Measurements from ENCODE around the gene SLC30A2. TPM values are rescaled to one million over a fixed set of nuclear protein-coding genes. Genes with fewer than 3 reads are reported as not detected.

The SLC30A2 gene
- total RNA-seq, 2 donors from 2014 or later, result 0.22 to 0.63 TPM

DNA sequence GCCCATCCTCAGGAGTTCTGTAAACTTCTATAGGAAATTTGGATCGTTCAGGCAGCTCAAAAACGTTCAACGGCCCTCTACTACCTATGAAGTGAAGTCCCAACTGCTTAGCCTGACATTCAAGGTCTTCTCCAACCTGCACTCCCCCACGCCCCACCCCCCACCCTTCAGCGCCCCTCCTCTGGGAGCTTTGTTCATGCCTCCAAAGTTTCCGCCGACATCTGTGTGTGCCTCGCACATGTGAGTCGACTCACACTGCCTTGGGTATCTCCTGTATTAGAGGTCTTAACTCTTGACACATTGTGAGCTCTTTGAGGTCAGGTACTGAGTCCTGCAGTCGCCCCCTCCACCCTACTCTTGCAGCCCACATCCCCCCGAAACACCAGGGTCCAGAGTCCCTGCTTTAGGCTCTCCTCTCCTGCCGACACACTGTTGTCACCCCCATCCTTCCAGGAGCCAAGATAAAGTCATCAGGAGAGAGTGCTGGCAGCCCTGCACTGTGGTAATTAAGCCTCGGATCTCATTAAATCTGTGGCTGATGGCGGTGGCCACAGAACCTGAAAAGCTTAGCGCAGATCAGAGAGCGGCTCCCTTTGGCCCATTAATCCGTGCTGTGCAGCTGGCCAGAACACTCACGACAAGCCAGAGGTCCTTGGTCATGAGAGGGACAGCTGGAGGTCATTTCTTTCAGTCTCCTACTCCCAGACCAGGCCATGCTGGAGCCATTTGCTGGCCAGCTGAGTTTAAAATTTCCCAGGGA is 46.7 kb downstream of the SLC30A2 start:
- Histone ChIP-seq H3K27ac (no peak overlapping the region), H3K36me3 (no peaks in the 10 kb centered on the region)
- TF ChIP-seq, protein P1, sequence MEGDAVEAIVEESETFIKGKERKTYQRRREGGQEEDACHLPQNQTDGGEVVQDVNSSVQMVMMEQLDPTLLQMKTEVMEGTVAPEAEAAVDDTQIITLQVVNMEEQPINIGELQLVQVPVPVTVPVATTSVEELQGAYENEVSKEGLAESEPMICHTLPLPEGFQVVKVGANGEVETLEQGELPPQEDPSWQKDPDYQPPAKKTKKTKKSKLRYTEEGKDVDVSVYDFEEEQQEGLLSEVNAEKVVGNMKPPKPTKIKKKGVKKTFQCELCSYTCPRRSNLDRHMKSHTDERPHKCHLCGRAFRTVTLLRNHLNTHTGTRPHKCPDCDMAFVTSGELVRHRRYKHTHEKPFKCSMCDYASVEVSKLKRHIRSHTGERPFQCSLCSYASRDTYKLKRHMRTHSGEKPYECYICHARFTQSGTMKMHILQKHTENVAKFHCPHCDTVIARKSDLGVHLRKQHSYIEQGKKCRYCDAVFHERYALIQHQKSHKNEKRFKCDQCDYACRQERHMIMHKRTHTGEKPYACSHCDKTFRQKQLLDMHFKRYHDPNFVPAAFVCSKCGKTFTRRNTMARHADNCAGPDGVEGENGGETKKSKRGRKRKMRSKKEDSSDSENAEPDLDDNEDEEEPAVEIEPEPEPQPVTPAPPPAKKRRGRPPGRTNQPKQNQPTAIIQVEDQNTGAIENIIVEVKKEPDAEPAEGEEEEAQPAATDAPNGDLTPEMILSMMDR (IDR thresholded peaks at IDR 0.05), result no peak

DNA sequence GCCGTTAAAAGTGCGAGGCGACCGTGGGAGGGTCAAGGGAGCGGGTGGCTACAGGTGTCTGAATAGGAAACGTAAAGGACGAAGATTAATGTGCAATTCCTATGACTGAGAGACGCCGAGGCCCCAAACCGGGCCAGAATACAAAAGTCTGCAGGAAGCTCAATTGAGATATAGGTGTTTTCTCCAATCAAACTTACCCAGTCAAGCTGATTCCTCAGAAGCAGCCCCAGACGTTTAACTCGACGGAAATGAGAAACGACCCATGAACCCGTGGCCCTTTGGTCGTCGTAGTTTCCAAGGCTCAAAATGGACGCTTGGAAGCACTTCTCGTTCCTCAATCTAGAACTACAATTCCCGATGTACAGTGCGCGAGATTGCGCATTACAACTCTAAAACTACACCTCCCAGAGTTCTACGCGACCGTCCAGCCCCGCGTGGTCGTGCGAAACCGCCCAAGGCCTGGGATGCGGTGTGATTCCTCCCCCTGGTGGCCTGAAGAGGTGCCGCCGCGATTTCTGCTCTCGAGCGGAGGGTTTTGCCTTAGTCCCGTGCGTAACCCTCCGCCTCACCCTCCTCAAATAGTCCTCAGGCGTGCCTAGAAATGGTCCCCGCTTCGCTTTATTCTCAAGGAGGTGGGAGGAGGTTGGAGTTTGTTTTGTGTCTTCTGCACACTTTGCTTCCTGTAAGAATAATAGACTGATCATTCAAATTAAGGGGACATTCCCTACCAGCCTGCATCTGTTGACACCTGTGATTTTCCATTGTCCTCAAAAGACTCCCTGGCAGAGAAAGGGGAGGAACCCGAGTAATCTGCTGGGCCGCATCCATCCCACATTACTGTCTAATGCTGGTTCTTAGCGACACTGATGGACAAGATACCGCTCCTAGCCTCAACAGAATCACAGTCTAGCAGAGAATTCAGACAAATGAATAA is 47.8 kb downstream of the SLC30A2 start, which contains the start of gene PAFAH2:
PAFAH2 (minus strand) TSS at position 236 of the 934 bp plus-strand sequence. CDS start 7,247 bp downstream, outside the sequence.
- peak within 1 kb of the TSS; percentile 85 to 86 for H3K27ac ChIP-seq
- peak within 1 kb of the TSS; percentile 73 to 75 for H3K4me3 ChIP-seq
- TF ChIP-seq, protein P1 (IDR thresholded peaks at IDR 0.05), result peak; percentile 90 to 98
- H3K4me1 ChIP-seq, result peaks cover 0 to 21% of the 10 kb centered on the region in 2 donors
- no peaks in the 10 kb centered on the region for H3K27me3 ChIP-seq
- H3K36me3 ChIP-seq, result no peaks in the 10 kb centered on the region
- DNase-seq (ENCODE audit: low spot score), result peak; percentile 97
- no peaks in the 10 kb centered on the region for H3K9me3 ChIP-seq

More for the DNA sequence above, 46.7 kb downstream of the SLC30A2 start:
- no peak for DNase-seq (ENCODE audit: low spot score)
- no peak overlapping the region for H3K4me3 ChIP-seq
- H3K9me3 ChIP-seq, result no peaks in the 10 kb centered on the region
- peaks cover 0 to 21% of the 10 kb centered on the region in 2 donors for H3K4me1 ChIP-seq
- no peaks in the 10 kb centered on the region for H3K27me3 ChIP-seq

DNA sequence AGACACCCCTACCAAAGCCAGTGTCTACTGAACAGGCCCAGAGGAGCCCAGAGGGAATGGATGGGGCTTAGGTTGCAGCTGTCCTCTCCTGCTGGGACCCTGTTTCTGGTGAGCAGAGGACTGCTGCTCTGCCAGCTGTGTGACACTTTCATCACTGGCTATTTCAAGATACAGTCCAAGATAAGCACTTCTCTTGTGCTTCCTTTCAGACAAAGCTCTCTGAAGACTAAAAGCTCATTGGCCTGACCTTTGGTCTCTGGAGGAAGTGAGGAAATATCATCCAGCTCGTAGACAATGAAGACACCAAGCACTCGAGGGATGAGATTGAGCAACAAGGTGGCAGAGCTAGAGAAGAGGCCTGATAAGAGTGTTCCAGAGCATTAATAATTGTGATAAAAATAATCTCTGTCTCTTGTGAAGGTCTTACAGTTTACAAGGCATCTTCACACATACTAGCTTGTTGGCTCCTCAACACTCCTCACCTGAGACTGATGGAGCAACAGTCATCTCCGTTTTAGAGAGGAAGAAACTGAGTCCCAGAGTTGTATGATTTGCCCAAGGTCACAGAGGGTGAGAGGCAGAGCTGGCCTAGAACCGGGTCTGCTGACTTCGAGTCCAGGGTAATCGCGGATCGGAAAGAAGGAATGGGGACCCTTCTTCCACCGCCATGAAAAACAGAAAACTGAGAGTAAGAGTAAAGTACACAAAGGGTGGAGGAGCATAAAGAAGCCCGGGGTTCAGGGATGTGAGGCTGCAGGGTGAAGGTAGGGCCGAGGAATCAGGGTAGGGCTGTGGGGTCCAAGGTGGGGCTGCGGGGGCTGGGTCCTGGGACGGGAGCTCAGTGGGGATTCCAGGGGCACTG is 48.7 kb downstream of the SLC30A2 start:
- Histone ChIP-seq H3K27ac (peak overlapping the region; percentile 85 to 86), H3K36me3 (no peaks in the 10 kb centered on the region), H3K27me3 (no peaks in the 10 kb centered on the region), H3K9me3 (no peaks in the 10 kb centered on the region), H3K4me1 (peaks cover 0 to 21% of the 10 kb centered on the region in 2 donors), H3K4me3 (peak overlapping the region; percentile 73 to 75)
- DNase-seq (ENCODE audit: low spot score), result no peak
- TF ChIP-seq, protein P1 (IDR thresholded peaks at IDR 0.05), result no peak

DNA sequence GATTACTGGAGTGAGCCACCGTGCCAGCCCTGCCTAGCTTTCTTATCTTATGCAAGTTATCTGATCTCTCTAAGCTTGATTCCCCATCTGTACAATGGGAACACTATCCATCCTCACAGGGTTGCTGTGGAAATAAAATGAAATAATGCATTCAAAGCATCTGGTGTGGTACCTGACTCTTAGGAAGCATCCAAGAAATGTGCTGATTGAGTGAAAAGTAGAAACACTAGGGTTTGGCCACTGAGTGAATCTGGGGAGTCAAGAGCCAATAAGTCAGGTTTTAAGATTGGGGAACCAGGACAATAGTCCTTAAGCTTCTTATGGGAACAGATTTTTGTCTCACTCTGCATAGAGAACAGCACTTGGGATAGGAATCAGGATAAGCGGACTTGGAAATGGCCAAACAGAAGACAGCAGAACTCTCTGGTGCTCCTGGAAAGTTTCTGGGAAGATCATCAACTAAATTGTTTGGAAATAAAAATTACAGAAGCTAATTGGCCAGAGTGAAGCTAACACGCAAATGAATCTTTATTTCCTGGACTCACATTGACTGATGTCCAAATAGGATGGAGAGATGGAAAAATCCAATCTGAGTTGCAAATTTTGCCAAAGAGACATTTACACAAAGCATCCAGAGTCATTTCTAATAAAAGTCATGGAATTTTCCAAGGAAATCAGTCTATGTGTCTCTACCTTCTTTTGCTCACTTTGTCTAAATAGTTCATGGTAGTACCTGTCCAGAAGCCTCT is 51.3 kb downstream of the SLC30A2 start:
- Histone ChIP-seq H3K9me3 (no peaks in the 10 kb centered on the region), H3K4me1 (peaks cover 0 to 31% of the 10 kb centered on the region in 2 donors), H3K4me3 (no peak overlapping the region), H3K27me3 (no peaks in the 10 kb centered on the region), H3K36me3 (no peaks in the 10 kb centered on the region), H3K27ac (no peak overlapping the region)
- TF ChIP-seq, protein P1 (IDR thresholded peaks at IDR 0.05), result no peak
- DNase-seq (ENCODE audit: low spot score), result no peak
